GM11168 (cell line): Measurements from ENCODE around the gene RNF130.
"Not testable (repeated sequence)": the region's sequence is repeated elsewhere in the genome, so short reads cannot be mapped to it uniquely, and the experiment has no call there.

ENCODE experiments used
- in situ Hi-C: fragments of 300-500 bp; cut with MboI; formaldehyde crosslinking; loops from one replicate; pipeline ENCODE4 v1.12.0; 2022; ENCODE audit warnings: low sequenced_read_pairs; ENCODE audit not compliant: unreplicated experiment

The RNF130 gene

DNA sequence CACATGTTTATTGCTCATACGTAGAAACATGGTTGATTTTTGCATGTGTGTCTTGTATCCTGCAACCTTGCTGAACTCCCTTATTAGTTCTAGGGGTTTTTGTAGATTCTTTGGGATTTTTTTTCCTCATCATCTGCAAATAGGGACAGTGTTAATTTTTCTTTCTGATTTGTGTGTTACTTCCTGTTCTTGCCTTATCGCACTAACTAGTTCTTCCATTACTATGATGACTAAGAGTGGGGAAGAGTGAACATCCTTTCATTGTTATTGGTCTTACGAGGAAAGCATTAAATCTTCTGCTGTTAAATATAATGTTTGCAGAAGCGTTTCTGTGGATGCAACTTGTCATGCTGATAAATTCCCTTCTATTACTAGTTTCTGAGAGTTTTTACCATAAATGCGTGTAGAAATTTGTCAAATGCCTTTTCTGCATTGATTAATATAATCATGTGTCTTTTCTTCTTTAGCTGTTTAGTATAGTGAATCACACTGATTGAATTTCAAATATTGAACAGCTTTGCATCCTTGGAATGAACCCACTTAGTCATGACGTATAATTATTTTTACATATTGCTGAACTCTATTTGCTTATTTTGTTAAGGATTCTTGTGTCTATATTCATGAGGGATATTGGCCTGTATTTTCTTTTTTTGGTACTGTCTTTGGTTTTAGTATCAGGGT is 32.1 kb upstream of the RNF130 start:
- in situ Hi-C loops = no loop called here

- in situ Hi-C loops = no loop called here
Measured at GRCh38 chr5:180102636-180103035, 31.1 kb upstream of the RNF130 start.

GRCh38 chr5:180101451-180102105 is 30.0 kb upstream of the RNF130 start:
- in situ Hi-C loops = no loop called here

DNA sequence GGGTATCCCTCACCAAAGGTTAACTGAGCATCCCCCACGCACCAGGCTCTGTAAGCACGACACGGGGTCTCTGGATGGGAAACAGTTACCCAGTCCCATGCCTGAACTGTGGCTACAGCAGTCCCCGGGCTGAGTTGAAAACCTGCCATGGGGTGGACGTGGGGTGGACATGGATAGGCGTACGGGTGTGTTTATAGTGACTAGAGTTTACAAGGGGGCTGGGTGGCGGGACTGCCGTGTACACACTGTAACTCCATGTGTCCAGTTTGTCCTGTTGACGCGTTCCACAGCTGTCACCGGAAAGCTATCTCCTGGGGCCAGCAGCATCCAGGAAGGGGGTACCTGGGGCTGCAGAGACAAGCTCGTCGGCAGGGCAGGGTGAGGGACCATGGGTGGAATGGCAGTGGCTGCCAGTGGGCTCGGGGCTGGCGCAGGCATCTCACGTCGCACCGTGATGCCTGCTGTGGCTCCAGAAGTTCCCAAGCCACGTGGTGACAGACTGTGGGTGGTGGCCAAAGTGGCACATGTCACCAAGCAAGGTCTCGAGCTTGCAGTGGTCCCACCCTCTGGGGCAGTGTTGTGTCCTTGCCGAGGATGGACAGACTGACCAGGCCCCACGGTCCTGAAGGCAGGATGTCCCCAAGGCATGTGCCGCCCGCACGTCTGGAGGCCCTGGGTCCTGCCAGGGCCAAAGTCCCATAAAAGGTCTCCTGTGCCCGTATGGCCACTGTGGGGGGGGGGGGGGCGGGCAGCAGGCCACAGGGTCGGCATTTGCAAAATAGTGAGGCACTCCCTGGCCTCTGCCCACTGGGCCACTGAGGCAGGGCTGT is 29.3 kb upstream of the RNF130 start:
- in situ Hi-C loops = no loop called here

- in situ Hi-C loops = no loop called here
Measured at GRCh38 chr5:180099733-180100611, 28.4 kb upstream of the RNF130 start.

DNA sequence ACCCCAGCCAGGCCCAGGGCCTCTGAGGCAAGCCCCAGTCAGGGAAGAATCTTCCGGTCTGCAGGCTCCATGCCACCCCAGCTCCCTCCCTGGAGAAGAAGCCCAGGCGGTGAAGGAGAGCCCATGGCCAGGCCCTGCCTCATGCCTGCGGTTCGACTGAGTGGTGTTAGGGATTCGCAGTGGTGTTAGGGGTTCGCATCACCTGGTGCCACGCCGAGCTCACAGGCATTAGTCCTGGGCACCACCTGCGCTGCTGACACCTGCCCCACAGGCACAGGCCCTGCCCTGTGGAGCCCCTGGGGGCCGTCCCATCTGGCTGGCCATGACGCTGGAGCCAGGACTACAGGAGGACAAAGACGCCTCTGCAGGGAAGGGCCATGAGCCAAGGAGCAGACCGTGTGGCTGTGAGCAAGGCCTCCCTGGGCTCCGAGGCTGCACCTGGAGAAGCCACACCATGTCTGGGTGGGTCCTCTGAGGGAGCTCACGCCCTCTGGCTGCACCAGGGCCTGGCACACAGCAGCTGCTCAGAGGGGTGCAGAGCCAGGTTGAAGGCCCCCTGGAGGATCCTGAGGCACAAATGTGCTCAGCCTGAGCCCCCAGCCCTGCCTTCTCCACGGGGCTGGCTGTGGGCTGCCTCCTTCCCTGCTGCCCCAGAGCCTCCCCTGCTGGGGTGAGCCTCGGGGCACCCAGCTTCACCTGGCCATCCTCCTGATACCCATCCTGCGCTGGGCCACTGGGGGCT is 27.6 kb upstream of the RNF130 start:
- in situ Hi-C loops = no loop called here

DNA sequence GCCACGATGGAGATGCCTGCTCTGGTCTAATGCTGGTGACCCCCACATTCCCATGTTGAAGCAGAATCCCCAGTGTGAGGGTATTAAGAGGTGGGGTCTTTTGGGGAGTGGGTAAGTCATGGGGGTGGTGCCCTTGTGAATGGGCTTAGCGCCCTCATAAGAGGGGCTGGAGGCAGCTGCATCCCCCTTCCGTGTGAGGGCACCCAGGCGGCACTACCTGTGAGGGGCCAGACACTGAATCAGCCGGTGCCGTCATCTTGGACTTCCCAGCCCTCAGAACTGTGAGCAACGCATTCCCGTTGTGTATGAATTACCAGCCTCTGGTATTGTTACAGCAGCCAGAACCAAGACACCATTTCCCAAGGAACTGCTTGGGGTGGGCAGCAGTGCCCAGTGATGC is 27.0 kb upstream of the RNF130 start:
- in situ Hi-C loops = no loop called here

DNA sequence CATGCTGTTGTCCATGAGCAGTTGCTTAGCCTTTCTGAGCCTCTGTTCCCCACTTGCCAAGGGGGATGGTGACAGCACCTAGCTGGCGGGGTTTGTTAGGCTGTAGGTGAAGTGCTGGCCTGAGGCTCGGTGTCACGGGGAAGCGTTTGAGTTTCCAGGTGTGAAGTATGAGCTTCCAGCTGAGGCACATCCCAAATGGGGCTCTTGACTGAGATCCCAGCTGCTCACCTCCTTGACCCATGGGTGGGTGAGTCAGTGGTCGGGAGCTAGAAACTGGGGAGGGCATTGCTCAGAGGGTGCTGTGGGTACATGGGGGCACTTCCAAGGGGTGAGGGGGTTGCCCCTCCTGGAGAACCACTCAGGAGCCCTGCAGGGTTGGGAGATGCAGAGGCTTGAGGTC is 26.4 kb upstream of the RNF130 start:
- in situ Hi-C loops = no loop called here

GRCh38 chr5:180097163-180097894 is 25.8 kb upstream of the RNF130 start:
- in situ Hi-C loops = no loop called here

DNA sequence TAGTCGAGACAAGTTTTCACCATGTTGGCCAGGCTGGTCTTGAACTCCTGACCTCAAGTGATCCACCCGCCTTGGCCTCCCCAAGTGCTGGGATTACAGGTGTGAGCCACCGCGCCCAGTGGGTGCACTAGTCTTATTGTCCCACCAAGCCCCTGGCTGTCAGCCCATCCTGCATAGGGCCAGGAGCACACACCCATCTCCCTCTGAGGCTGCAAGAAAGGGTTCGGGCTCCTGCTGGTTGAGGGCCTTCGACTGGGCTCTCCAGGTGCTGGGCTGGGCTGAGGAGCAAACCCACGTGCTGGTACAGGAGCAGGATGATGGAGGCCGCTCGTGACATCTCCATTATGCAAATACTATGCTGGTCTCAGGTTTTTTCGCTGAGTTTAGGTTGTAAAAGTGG is 25.1 kb upstream of the RNF130 start:
- in situ Hi-C loops = no loop called here

- in situ Hi-C loops = no loop called here
Measured at GRCh38 chr5:180095545-180095944, 24.0 kb upstream of the RNF130 start.

DNA sequence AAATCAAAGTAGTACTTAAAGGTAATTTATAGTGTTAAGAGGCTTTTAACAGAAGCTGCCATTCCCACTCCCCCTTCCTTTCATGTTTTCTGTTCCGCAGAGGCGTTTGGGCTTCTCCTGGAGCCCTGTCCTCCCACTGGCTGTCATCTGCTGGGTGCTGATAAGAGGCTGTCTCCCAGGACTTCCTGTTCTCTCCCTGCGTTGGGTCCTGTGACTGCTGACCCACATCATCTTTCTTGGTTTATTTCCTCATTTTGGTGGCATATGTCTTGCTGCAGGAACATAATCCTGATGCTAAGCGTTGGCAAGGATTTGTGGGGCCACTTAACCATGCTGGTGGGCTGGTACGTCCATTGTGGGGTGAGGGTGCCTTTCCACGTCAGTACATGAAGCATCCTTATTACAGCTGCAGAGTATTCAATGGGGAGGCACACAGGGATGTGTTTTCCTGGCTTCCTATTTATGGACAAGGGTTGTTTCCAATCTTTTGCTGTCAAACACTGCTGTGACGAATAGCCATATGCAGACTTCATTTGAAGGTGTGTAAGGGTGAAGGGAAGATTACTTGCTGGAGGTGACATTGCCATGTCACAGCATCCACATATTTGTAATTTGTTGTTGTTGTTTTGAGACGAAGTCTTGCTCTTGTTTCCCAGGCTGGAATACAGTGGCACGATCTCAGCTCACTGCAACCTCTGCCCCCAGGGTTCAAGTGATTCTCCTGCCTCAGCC is 22.3 kb upstream of the RNF130 start:
- in situ Hi-C loops = no loop called here

GRCh38 chr5:180093241-180093640 is 21.7 kb upstream of the RNF130 start:
- in situ Hi-C loops = no loop called here

DNA sequence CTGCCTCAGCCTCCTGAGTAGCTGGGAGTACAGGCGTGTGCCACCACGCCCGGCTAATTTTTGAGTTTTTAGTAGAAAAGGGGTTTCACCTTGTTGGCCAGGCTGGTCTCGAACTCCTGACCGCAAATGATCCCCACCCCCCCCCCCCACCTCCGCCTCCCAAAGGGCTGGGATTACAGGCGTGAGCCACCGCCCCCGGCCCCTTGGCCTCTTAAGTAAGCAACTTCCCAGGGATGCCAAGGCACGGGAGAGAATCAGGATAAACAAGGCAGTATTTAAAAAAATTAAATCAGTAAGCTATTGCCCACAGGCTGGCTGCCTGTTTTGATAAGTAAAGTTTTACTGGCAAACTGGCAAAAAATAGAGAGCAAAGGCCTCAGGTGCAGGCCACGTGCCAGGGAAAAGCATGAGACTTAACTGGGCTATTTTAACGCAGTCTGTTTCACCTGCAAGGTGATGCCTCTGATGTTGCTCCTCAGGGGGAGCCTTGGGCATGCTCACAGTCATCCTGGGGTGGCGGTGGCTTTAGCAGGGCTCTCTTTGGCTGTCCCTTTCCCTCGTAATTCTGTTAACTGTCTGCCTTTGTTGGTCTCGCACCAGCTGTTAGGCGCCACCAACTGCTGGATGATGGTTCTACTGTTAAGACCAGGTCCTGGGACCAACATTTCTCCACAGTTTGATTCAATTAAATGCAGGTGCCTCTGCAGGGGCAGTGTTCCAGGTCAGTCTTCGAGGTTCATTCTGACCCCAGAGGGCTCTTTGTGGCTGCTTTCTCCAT is 19.4 kb upstream of the RNF130 start:
- in situ Hi-C loops = no loop called here

DNA sequence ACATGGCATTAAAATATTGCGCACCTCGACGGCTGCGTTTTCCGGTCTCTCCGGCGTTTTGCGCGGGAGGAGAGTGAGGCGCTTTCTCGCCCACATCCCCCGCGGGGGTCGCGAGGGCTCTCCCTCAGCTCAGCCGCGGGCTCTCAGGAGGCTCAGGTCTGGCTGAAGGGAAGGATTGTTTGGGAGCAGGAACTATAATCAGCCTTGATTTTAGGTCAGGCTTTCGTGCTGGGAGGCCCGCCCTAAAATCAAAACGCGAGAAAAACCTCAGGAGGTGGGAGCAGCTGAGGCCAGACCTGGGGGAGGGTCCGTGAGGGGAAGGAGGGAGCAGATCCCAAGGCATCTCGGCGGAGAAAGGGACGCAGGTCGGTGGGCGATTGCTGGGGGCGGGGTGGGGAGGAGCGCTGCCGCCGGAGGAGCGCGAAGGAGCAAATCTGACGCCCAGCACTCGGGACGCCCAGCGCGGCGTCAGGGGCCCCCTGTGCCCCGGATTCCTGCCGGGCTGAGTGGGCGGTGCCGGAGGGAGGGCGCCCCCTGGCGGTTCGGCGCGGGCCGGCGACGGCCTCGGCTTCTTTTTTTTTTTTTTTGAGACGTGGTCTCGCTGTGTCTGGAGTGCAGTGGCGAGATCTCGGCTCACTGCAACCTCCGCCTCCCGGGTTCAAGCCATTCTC is 18.7 kb upstream of the RNF130 start:
- in situ Hi-C loops = no loop called here

- in situ Hi-C loops = not testable (repeated sequence)
Measured at GRCh38 chr5:180089628-180090027, 18.1 kb upstream of the RNF130 start.

- in situ Hi-C loops = no loop called here
Measured at GRCh38 chr5:180088561-180088960, 17.0 kb upstream of the RNF130 start.
